Skin of body (tissue), 2 donors: ENCODE measurements around the gene GRM5. TPM values are rescaled to one million over a fixed set of nuclear protein-coding genes. Genes with fewer than 3 reads are reported as not detected.
"Not testable (repeated sequence)": the region's sequence is repeated elsewhere in the genome, so short reads cannot be mapped to it uniquely, and the experiment has no call there.

Experiments
- DNase-seq: peaks from one replicate; lab custom pipeline; 2025; lab: John Stamatoyannopoulos, UW
- total RNA-seq: library from RNA; depleted of rRNA; stranded (reverse); fragments of >200 nt; gene quantifications from one replicate; pipeline ENCODE4 v1.2.3, GENCODE V29; 2014

The GRM5 gene
- total RNA-seq, 1 donor from 2014 or later = 0.20 TPM

- not testable (repeated sequence) for DNase-seq
These were observed 90.3 kb downstream of the GRM5 start for GRCh38 chr11:88975441-88975840.

- no peak for DNase-seq
These were observed 93.6 kb downstream of the GRM5 start for GRCh38 chr11:88972210-88972609.

- not testable (repeated sequence) for DNase-seq
These were observed 104.2 kb downstream of the GRM5 start for GRCh38 chr11:88961621-88962020.

- not testable (repeated sequence) for DNase-seq
These were observed 105.9 kb downstream of the GRM5 start for GRCh38 chr11:88959857-88960256.

GRCh38 chr11:88950975-88951374 is 114.8 kb downstream of the GRM5 start:
- DNase-seq = no peak

- DNase-seq = not testable (repeated sequence)
These were observed 116.9 kb downstream of the GRM5 start for GRCh38 chr11:88948908-88949307.

- not testable (repeated sequence) for DNase-seq
These were observed 117.8 kb downstream of the GRM5 start for GRCh38 chr11:88947843-88948572.

GRCh38 chr11:88929665-88930064 is 136.1 kb downstream of the GRM5 start:
- DNase-seq = not testable (repeated sequence)

GRCh38 chr11:88917065-88917464 is 148.7 kb downstream of the GRM5 start:
- DNase-seq = not testable (repeated sequence)

- no peak for DNase-seq
These were observed 156.3 kb downstream of the GRM5 start for GRCh38 chr11:88909500-88909899.

- not testable (repeated sequence) for DNase-seq
These were observed 164.3 kb downstream of the GRM5 start for GRCh38 chr11:88901436-88901835.

GRCh38 chr11:88888855-88889254 is 176.9 kb downstream of the GRM5 start:
- not testable (repeated sequence) for DNase-seq

GRCh38 chr11:88886796-88887195 is 179.0 kb downstream of the GRM5 start:
- DNase-seq = no peak

GRCh38 chr11:88882800-88883199 is 183.0 kb downstream of the GRM5 start:
- DNase-seq = not testable (repeated sequence)

GRCh38 chr11:88861618-88862017 is 204.2 kb downstream of the GRM5 start:
- no peak for DNase-seq

- DNase-seq = not testable (repeated sequence)
These were observed 205.4 kb downstream of the GRM5 start for GRCh38 chr11:88860431-88860830.

- DNase-seq = not testable (repeated sequence)
These were observed 211.8 kb downstream of the GRM5 start for GRCh38 chr11:88853963-88854362.

GRCh38 chr11:88851547-88851946 is 214.2 kb downstream of the GRM5 start:
- DNase-seq = not testable (repeated sequence)

- DNase-seq = not testable (repeated sequence)
These were observed 216.0 kb downstream of the GRM5 start for GRCh38 chr11:88849773-88850172.

GRCh38 chr11:88849368-88849767 is 216.4 kb downstream of the GRM5 start:
- DNase-seq = no peak

- DNase-seq = not testable (repeated sequence)
These were observed 219.5 kb downstream of the GRM5 start for GRCh38 chr11:88846266-88846665.

GRCh38 chr11:88844941-88845340 is 220.8 kb downstream of the GRM5 start:
- DNase-seq = not testable (repeated sequence)

- DNase-seq = not testable (repeated sequence)
These were observed 221.9 kb downstream of the GRM5 start for GRCh38 chr11:88843766-88844426.
